GM12878 (cell line): ENCODE results near the gene LIPM. TPM values are rescaled to one million over a fixed set of nuclear protein-coding genes. Genes with fewer than 3 reads are reported as not detected.
A peak's percentile ranks its signal among the peaks of the same experiment; 100 is the strongest.

Source experiments
- ATAC-seq: fragments of 200-7000 bp; cut with Tn5 transposase; 3 replicates; pipeline ENCODE4 v1.9.1; 2020; ENCODE audit warnings: mild to moderate bottlenecking, moderate library complexity
- BruUV-seq: library from RNA; stranded (reverse); fragments of 400-500 nt; replicated peaks from 2 replicates; lab custom pipeline; 2021; lab: Mats Ljungman, UMichigan
- CTCF ChIA-PET: fragments of 300-600 bp; sonication (Branson Sonifier 250); formaldehyde crosslinking; extraction: SDS; loops from one replicate; lab custom pipeline; 2021; ENCODE audit warnings: inconsistent platforms; lab: Yijun Ruan, JAX
- POLR2A ChIA-PET: fragments of 350-600 bp; formaldehyde crosslinking; extraction: SDS; loops from one replicate; lab custom pipeline; 2021; ENCODE audit warnings: inconsistent platforms; lab: Charles Lee
- RAD21 ChIA-PET: fragments of 300-600 bp; sonication (Branson Sonifier 250); formaldehyde crosslinking; loops from one replicate; lab custom pipeline; 2023; ENCODE audit warnings: antibody characterized with exemption; ENCODE audit not compliant: unreplicated experiment; lab: Charles Lee
- SMC1A ChIA-PET: fragments of 300-600 bp; sonication (Branson Sonifier 250); formaldehyde crosslinking; loops from one replicate; lab custom pipeline; 2023; ENCODE audit not compliant: unreplicated experiment, uncharacterized antibody; lab: Charles Lee
- DNase-seq: peaks from one replicate; pipeline ENCODE4 v3.0.0-alpha.2; 2011; ENCODE audit warnings: low read depth, low spot score
- FAIRE-seq: peaks from 3 replicates; lab custom pipeline; 2011; peaks lifted over from hg19 to GRCh38; lab: Jason Lieb, UNC
- H2AFZ ChIP-seq: 2 replicates; pipeline ENCODE4 v1.6.0; 2011; ENCODE audit warnings: low read depth, low read length, control low read depth; ENCODE audit not compliant: control insufficient read depth
- H3K27ac ChIP-seq: 2 replicates; pipeline ENCODE4 v1.5.1; 2011; ENCODE audit warnings: control low read depth; ENCODE audit not compliant: control insufficient read depth, insufficient read depth
- H3K27me3 ChIP-seq, 2 experiments: replicated peaks in 1 of 2; 2 replicates each; pipeline versions ENCODE4 v1.6.0 to v1.6.1; 2011; ENCODE audit warnings: low read length in 1 of 2; ENCODE audit not compliant: control insufficient read depth in 2 of 2, insufficient read depth in 2 of 2
- H3K36me3 ChIP-seq, 2 experiments: 2 replicates each; pipeline ENCODE4 v1.5.1; 2011; ENCODE audit warnings: low read length in 1 of 2; ENCODE audit not compliant: control insufficient read depth in 2 of 2, insufficient read depth in 2 of 2
- H3K4me1 ChIP-seq: 2 replicates; pipeline ENCODE4 v1.6.1; 2011; ENCODE audit warnings: mild to moderate bottlenecking, low read length, moderate library complexity, mixed read lengths; ENCODE audit not compliant: control insufficient read depth, insufficient read depth
- H3K4me2 ChIP-seq: 2 replicates; pipeline ENCODE4 v1.6.0; 2011; ENCODE audit warnings: control low read depth; ENCODE audit not compliant: control insufficient read depth, insufficient read depth
- H3K4me3 ChIP-seq: fragments of 200-600 bp; sonication (generic); 2 replicates; pipeline ENCODE4 v1.5.1; 2016
- H3K79me2 ChIP-seq: 2 replicates; pipeline ENCODE4 v1.6.0; 2011; ENCODE audit warnings: low read length; ENCODE audit not compliant: control insufficient read depth, insufficient read depth
- H3K9ac ChIP-seq: 2 replicates; pipeline ENCODE4 v1.8.0; 2011; ENCODE audit warnings: low read length, control low read depth, mixed read lengths; ENCODE audit not compliant: control insufficient read depth, insufficient read depth
- H3K9me3 ChIP-seq: replicated peaks from 3 replicates; pipeline ENCODE4 v1.5.1; 2011; ENCODE audit warnings: mild to moderate bottlenecking, low read length; ENCODE audit not compliant: control insufficient read depth, insufficient read depth
- H4K20me1 ChIP-seq: 2 replicates; pipeline ENCODE4 v1.6.0; 2011; ENCODE audit not compliant: control insufficient read depth, insufficient read depth
- BCLAF1 ChIP-seq: fragments of 450-650 bp; IDR thresholded peaks from 2 replicates; pipeline ENCODE4 v1.6.1; 2017; ENCODE audit warnings: antibody characterized with exemption, mild to moderate bottlenecking, moderate library complexity
- BMI1 ChIP-seq: fragments of 450-650 bp; IDR thresholded peaks from 2 replicates; pipeline ENCODE4 v1.6.1; 2016; ENCODE audit warnings: mild to moderate bottlenecking, moderate library complexity, borderline replicate concordance
- DPF2 ChIP-seq: fragments of 450-650 bp; IDR thresholded peaks from 2 replicates; pipeline ENCODE4 v1.6.1; 2017; ENCODE audit warnings: mild to moderate bottlenecking
- HCFC1 ChIP-seq: fragments of 150-350 bp; IDR thresholded peaks from 2 replicates; pipeline ENCODE4 v1.6.1; 2014; ENCODE audit warnings: low read length
- HDAC2 ChIP-seq: fragments of 200-600 bp; sonication (generic); IDR thresholded peaks from 2 replicates; pipeline ENCODE4 v1.6.1; 2017
- MTA3 ChIP-seq: IDR thresholded peaks from 2 replicates; pipeline ENCODE4 v1.6.1; 2012; ENCODE audit warnings: low read length, inconsistent platforms, borderline replicate concordance
- PML ChIP-seq: IDR thresholded peaks from 2 replicates; pipeline ENCODE4 v1.6.1; 2012; ENCODE audit warnings: low read length, inconsistent platforms
- POLR2A ChIP-seq: IDR thresholded peaks from 2 replicates; pipeline ENCODE4 v1.6.1; 2011; ENCODE audit warnings: low read depth, mild to moderate bottlenecking, low read length
- RELB ChIP-seq: fragments of 450-650 bp; IDR thresholded peaks from 2 replicates; pipeline ENCODE4 v1.6.1; 2017; ENCODE audit warnings: low read depth, mild to moderate bottlenecking, moderate library complexity
- RUNX3 ChIP-seq: IDR thresholded peaks from 2 replicates; pipeline ENCODE4 v1.6.1; 2012; ENCODE audit warnings: low read length, inconsistent platforms
- SREBF1 ChIP-seq: IDR thresholded peaks from 2 replicates; pipeline ENCODE4 v1.6.1; 2012; ENCODE audit warnings: mild to moderate bottlenecking, low read length
- TAF1 ChIP-seq: IDR thresholded peaks from 2 replicates; pipeline ENCODE4 v1.6.1; 2011; ENCODE audit warnings: mild to moderate bottlenecking, low read depth, low read length, borderline replicate concordance
- TCF7 ChIP-seq: IDR thresholded peaks from 2 replicates; pipeline ENCODE4 v1.6.1; 2014; ENCODE audit warnings: antibody characterized with exemption, borderline replicate concordance
- USF1 ChIP-seq: IDR thresholded peaks from 2 replicates; pipeline ENCODE4 v1.6.1; 2011; ENCODE audit warnings: borderline replicate concordance, low read depth, mild to moderate bottlenecking, moderate library complexity, mixed read lengths, low read length; ENCODE audit not compliant: insufficient read depth; ENCODE audit errors: extremely low read length
- USF2 ChIP-seq: IDR thresholded peaks from 2 replicates; pipeline ENCODE4 v1.6.1; 2011; ENCODE audit warnings: low read depth, low read length, improper control_type of control experiment, borderline replicate concordance
- YY1 ChIP-seq: IDR thresholded peaks from 2 replicates; pipeline ENCODE4 v1.6.1; 2011; ENCODE audit warnings: low read depth, mild to moderate bottlenecking, low read length
- ZBED1 ChIP-seq: IDR thresholded peaks from 2 replicates; pipeline ENCODE4 v1.6.1; 2016; ENCODE audit warnings: borderline replicate concordance
- WGBS: methylation state at CpG from one replicate; pipeline ENCODE4 v1.1.6; 2016; ENCODE audit warnings: low lambda C conversion rate; ENCODE audit not compliant: insufficient replicate concordance, insufficient coverage; ENCODE audit errors: missing lambda C conversion rate; 5-methylcytosine and 5-hydroxymethylcytosine counted together
- in situ Hi-C: fragments of 300-500 bp; cut with MboI; formaldehyde crosslinking; loops from 9 replicates; pipeline ENCODE4 v1.14.3; 2018; ENCODE audit warnings: mixed read lengths
- intact Hi-C: fragments of 100-400 bp; cut with micrococcal nuclease; formaldehyde crosslinking; loops from one replicate; pipeline ENCODE4 v1.14.2; 2022; ENCODE audit not compliant: unreplicated experiment
- polyA plus RNA-seq, 11 experiments: library from polyadenylated mRNA; depleted of rRNA in 4 of 11; unstranded in 6 of 11; stranded (reverse) in 5 of 11; fragments of >200 nt; fragmentation: Nextera tagmentation in 4 of 11; fragmentation: Illumina TruSeq in 1 of 11; extraction: Ambion mirVana in 4 of 11; extraction: Trizol in 1 of 11; gene quantifications; 1 replicate in 1 of 11; 2 replicates in 10 of 11; pipeline versions ENCODE4 v1.2.1 to v1.2.3, GENCODE V29; 2011 to 2016; ENCODE audit warnings: inconsistent platforms in 2 of 11, missing spikeins in 2 of 11, low read depth in 1 of 11
- total RNA-seq, 4 experiments: library from RNA; depleted of rRNA in 3 of 4; stranded (reverse); fragments of >200 nt in 3 of 4; fragmentation: Illumina TruSeq in 1 of 4; extraction: Trizol in 1 of 4; gene quantifications; 2 replicates each; pipeline versions ENCODE4 v1.2.1 to v1.2.3, GENCODE V29; 2013 to 2021

LIPM gene
- total and polyA plus RNA-seq, 10 of the 15 experiments (the other 5 are each of a cell fraction or from before 2014, with no cell fraction given) = not detected

GRCh38 chr10:88833723-88834122 lies 31.2 kb downstream of the LIPM start:
- H3K4me2 ChIP-seq = no peak overlapping the region
- no peak for TF ChIP-seq RUNX3
- no peak for TF ChIP-seq PML
- TF ChIP-seq SREBF1 = no peak
- no peak for TF ChIP-seq HCFC1
- no peak for TF ChIP-seq TCF7
- TF ChIP-seq DPF2 = no peak
- no peak for TF ChIP-seq BMI1
- TF ChIP-seq BCLAF1 = no peak
- TF ChIP-seq ZBED1 = no peak
- no peak for TF ChIP-seq POLR2A
- no peak for TF ChIP-seq USF1
- no peak for TF ChIP-seq HDAC2
- no peak for TF ChIP-seq TAF1
- no peak for TF ChIP-seq YY1
- no peak for TF ChIP-seq MTA3
- TF ChIP-seq RELB = no peak
- no peak for TF ChIP-seq USF2
- TF ChIP-seq, all 136 proteins: peak for 0
- Histone ChIP-seq H3K9me3 (no peaks in the 10 kb centered on the region), H4K20me1 (no peaks in the 10 kb centered on the region), H3K9ac (no peak overlapping the region), H3K36me3 (no peaks in the 10 kb centered on the region), H3K27ac (no peak overlapping the region), H3K4me3 (no peak overlapping the region), H3K79me2 (no peaks in the 10 kb centered on the region), H3K27me3 (no peaks in the 10 kb centered on the region), H3K4me1 (peaks cover 11% of the 10 kb centered on the region), H2AFZ (peak overlapping the region; percentile 16; the same call in 1 of the 2 replicates)
- DNase-seq (no peak), ATAC-seq (no peak), FAIRE-seq (no peak)
- WGBS = 0% methylated on average over 2 of the region's 2 CpGs
- POLR2A ChIA-PET = interaction anchor here (0.8 to 7.3 kb wide), 2 partner anchors 67 to 99 kb away, joined by 4 to 64 read pairs; no protein-coding TSS in a partner anchor
- in situ Hi-C loops = no loop called here
- SMC1A ChIA-PET = interaction anchor here (0.7 to 18.0 kb wide), 11 partner anchors 12 to 381 kb away, joined by 3 to 575 read pairs (median 49); partner anchors contain the start of gene FAS
- CTCF ChIA-PET = interaction anchor here (0.6 to 22.7 kb wide), 27 partner anchors 9 to 413 kb away, joined by 3 to 895 read pairs (median 20); partner anchors contain the start of genes ANKRD22, FAS, RNLS and STAMBPL1
- RAD21 ChIA-PET = interaction anchor here (0.7 to 7.8 kb wide), 10 partner anchors 11 to 411 kb away, joined by 3 to 390 read pairs (median 18); partner anchors contain the start of gene FAS
- intact Hi-C loops = loop anchor here (2.0 kb wide), 1 partner anchor 157 kb away; the partner anchor contains the start of gene FAS
- BruUV-seq = no TSS peak
